H1 (cell line): ENCODE data around the gene RNF26. TPM values are rescaled to one million over a fixed set of nuclear protein-coding genes. Genes with fewer than 3 reads are reported as not detected.

Experiments used
- HDAC2 ChIP-seq, 2 experiments: fragments of 300-600 bp in 1 of 2; sonication (generic) in 1 of 2; IDR thresholded peaks; 2 replicates each; pipeline ENCODE4 v1.6.1; 2011 to 2012; ENCODE audit warnings: low read depth in 2 of 2, low read length in 2 of 2, mild to moderate bottlenecking in 2 of 2, moderate library complexity in 2 of 2, borderline replicate concordance in 1 of 2, inconsistent platforms in 1 of 2
- POLR2AphosphoS5 ChIP-seq: IDR thresholded peaks from 2 replicates; pipeline ENCODE4 v1.6.1; 2011; ENCODE audit warnings: low read depth, low read length
- POU5F1 ChIP-seq: IDR thresholded peaks from 2 replicates; pipeline ENCODE4 v1.6.1; 2011; ENCODE audit warnings: low read depth, mild to moderate bottlenecking, low read length, moderate library complexity
- SAP30 ChIP-seq: fragments of 300-600 bp; sonication (generic); IDR thresholded peaks from 2 replicates; pipeline ENCODE4 v1.7.1; 2012; ENCODE audit warnings: low read length, moderate library complexity, mild to moderate bottlenecking, inconsistent platforms; ENCODE audit not compliant: insufficient read depth, insufficient replicate concordance
- SP2 ChIP-seq: IDR thresholded peaks from 2 replicates; pipeline ENCODE4 v1.6.1; 2012; ENCODE audit warnings: mild to moderate bottlenecking, low read length, inconsistent platforms
- USF2 ChIP-seq: IDR thresholded peaks from 2 replicates; pipeline ENCODE4 v1.6.1; 2011; ENCODE audit warnings: low read length, improper control_type of control experiment
- polyA plus RNA-seq, 7 experiments: library from polyadenylated mRNA; depleted of rRNA in 3 of 7; stranded (reverse) in 5 of 7; unstranded in 2 of 7; fragments of >200 nt in 5 of 7; fragments of 200-250 nt in 2 of 7; gene quantifications; 1 replicate in 5 of 7; 2 replicates in 1 of 7; 4 replicates in 1 of 7; pipeline versions ENCODE4 v1.2.1 to v1.2.3, GENCODE V29; 2011 to 2013; ENCODE audit warnings: missing spikeins in 2 of 7, mixed read lengths in 2 of 7
- total RNA-seq: library from RNA; stranded (reverse); fragmentation: NEBNext Ultra II Directional; extraction: Animal tissue kit (Norgen Biotek cat#: 25700); gene quantifications from 2 replicates; pipeline ENCODE4 v1.2.1, GENCODE V29; 2021

RNF26 gene
- total and polyA plus RNA-seq, 2 of the 8 experiments (the other 6 are each of a cell fraction or from before 2014, with no cell fraction given), result 82.7 to 84.0 TPM

- TF ChIP-seq SAP30, result no peak
- no peak for TF ChIP-seq HDAC2 (IDR thresholded peaks at IDR 0.05; ENCODE audit: borderline replicate concordance in 1 of 2, low read depth in 2 of 2, low read length in 2 of 2)
- no peak for TF ChIP-seq POU5F1
- no peak for TF ChIP-seq USF2
- no peak for TF ChIP-seq POLR2AphosphoS5
- no peak for TF ChIP-seq SP2
Observed at GRCh38 chr11:119357074-119357473, 22.7 kb downstream of the RNF26 start (continued).
